GM19467 (cell line): ENCODE measurements around the gene PWWP2B.
"Not testable (repeated sequence)": the region's sequence is repeated elsewhere in the genome, so short reads cannot be mapped to it uniquely, and the experiment has no call there.

ENCODE experiments used
- ATAC-seq: cut with Tn5 transposase; IDR thresholded peaks from one replicate; pipeline ENCODE4 v1.9.1; 2021; ENCODE audit warnings: mild to moderate bottlenecking, moderate library complexity; ENCODE audit not compliant: unreplicated experiment

The PWWP2B gene

GRCh38 chr10:132430231-132430743 is 33.3 kb downstream of the PWWP2B start:
- no peak for ATAC-seq

GRCh38 chr10:132430861-132431271 is 33.9 kb downstream of the PWWP2B start:
- no peak for ATAC-seq

- no peak for ATAC-seq
Measured at GRCh38 chr10:132431537-132432175, 34.7 kb downstream of the PWWP2B start.

GRCh38 chr10:132432176-132432540 is 35.2 kb downstream of the PWWP2B start:
- no peak for ATAC-seq

GRCh38 chr10:132433671-132434340 is 36.8 kb downstream of the PWWP2B start:
- ATAC-seq, result no peak

GRCh38 chr10:132434405-132435005 is 37.5 kb downstream of the PWWP2B start:
- ATAC-seq, result no peak

GRCh38 chr10:132435320-132435719 is 38.3 kb downstream of the PWWP2B start:
- not testable (repeated sequence) for ATAC-seq

GRCh38 chr10:132436096-132436495 is 39.1 kb downstream of the PWWP2B start:
- not testable (repeated sequence) for ATAC-seq

- ATAC-seq, result no peak
Measured at GRCh38 chr10:132436861-132437410, 39.9 kb downstream of the PWWP2B start.

- ATAC-seq, result no peak
Measured at GRCh38 chr10:132437541-132437950, 40.5 kb downstream of the PWWP2B start.

- ATAC-seq, result no peak
Measured at GRCh38 chr10:132438091-132439024, 41.4 kb downstream of the PWWP2B start.

GRCh38 chr10:132439025-132439388 is 42.0 kb downstream of the PWWP2B start:
- no peak for ATAC-seq

GRCh38 chr10:132439424-132440163 is 42.6 kb downstream of the PWWP2B start:
- no peak for ATAC-seq

- no peak for ATAC-seq
Measured at GRCh38 chr10:132440791-132441565, 44.0 kb downstream of the PWWP2B start.

- ATAC-seq, result no peak
Measured at GRCh38 chr10:132441818-132442524, 45.0 kb downstream of the PWWP2B start.

- ATAC-seq, result no peak
Measured at GRCh38 chr10:132442636-132443035, 45.6 kb downstream of the PWWP2B start.

GRCh38 chr10:132443605-132443982 is 46.6 kb downstream of the PWWP2B start:
- no peak for ATAC-seq

GRCh38 chr10:132443983-132444876 is 47.2 kb downstream of the PWWP2B start:
- ATAC-seq, result no peak
